ENCODE data around the gene MUC12.

DNA sequence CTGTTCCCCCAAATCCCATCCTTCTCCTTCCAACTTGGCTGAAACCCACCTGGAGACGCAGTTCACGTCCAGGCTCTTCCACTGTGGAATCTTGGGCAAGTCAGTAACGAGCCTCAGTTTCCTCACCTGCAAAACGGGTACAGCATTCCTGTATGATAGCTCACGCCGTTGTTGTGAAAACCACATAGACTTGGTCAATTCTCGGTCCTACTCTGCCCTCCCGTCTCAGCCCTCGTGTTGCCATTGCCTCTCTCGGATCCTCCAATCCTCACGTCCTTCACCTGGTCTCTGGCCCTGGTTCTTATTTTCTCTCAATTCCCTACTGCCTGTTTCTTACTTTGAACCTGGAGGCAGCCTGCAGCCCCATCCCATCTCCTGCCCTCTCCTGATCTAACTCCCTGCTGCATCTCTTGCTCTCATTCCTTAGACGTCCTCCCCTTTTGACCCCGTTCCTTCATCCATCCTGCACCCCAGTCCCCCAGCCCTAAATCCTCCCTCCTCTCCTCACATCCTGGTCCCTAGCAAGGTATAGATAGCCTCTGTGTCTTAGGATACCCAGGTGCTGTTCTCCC is 2.0 kb upstream of the MUC12 start:
- TF ChIP-seq GATA2 (IDR thresholded peaks at IDR 0.05; ENCODE audit: low read depth, low read length) (no peak), GATA3 (IDR thresholded peaks at IDR 0.05; ENCODE audit: low read depth, low read length) (no peak)
